ENCODE results near the gene BRD3. TPM values are rescaled to one million over a fixed set of nuclear protein-coding genes. Genes with fewer than 3 reads are reported as not detected.

BRD3 gene
- total and polyA plus RNA-seq, 12 donors: 5.7 to 34.4 (median 28.9) TPM

- peak overlapping the region; percentile 60 to 82 (median 76) for H3K4me3 ChIP-seq
- ATAC-seq (peak; percentile 77 to 92 (median 86)), DNase-seq (peak; percentile 84 to 86)
- H3K27ac ChIP-seq: peak overlapping the region; percentile 74 to 97 (median 95)
- H3K27me3 ChIP-seq: peaks cover 0 to 17% (median 3%) of the 10 kb centered on the region in 7 donors
- H3K9me3 ChIP-seq: no peaks in the 10 kb centered on the region
- peaks cover 8 to 34% (median 23%) of the 10 kb centered on the region in 9 donors for H3K4me1 ChIP-seq
- intact Hi-C loops (cut with DNase I): loop anchor here in 1 of 10 donors (2.0 kb wide), 1 partner anchor 200 kb away; no protein-coding TSS in a partner anchor
- peak in 8 of 9 donors; percentile 21 to 73 (median 48) for TF ChIP-seq CTCF (IDR thresholded peaks at IDR 0.05)
- WGBS, 2 donors: 1% methylated on average over 68 to 74 of the region's 74 CpGs
- H3K36me3 ChIP-seq: no peaks in the 10 kb centered on the region
Measured at GRCh38 chr9:133992780-133993634, 74.8 kb downstream of the BRD3 start.

GRCh38 chr9:133991964-133992779, 75.7 kb downstream of the BRD3 start, which contains the start of gene VAV2:
Gene VAV2, minus strand, starts transcription at chr9:133992324. Its CDS starts 46 bp downstream, at chr9:133992278.
- intact Hi-C loops (cut with DNase I): loop anchor here in 1 of 10 donors (2.0 kb wide), 1 partner anchor 199 kb away; no protein-coding TSS in a partner anchor
- no peaks in the 10 kb centered on the region for H3K9me3 ChIP-seq
- H3K36me3 ChIP-seq: no peaks in the 10 kb centered on the region
- H3K27me3 ChIP-seq: peaks cover 0 to 17% (median 3%) of the 10 kb centered on the region in 7 donors
- no peak for TF ChIP-seq CTCF (IDR thresholded peaks at IDR 0.05)
- peak; percentile 55 to 75 for DNase-seq
- WGBS, 2 donors: 0% methylated on average over 59 to 112 of the region's 124 CpGs
- peak within 1 kb of the TSS; percentile 60 to 82 (median 76) for H3K4me3 ChIP-seq
- ATAC-seq: peak in 3 of 8 donors; percentile 11 to 36 (median 28)
- peak within 1 kb of the TSS; percentile 74 to 97 (median 95) for H3K27ac ChIP-seq
- peaks cover 8 to 34% (median 23%) of the 10 kb centered on the region in 9 donors for H3K4me1 ChIP-seq

GRCh38 chr9:133991214-133991921, 76.5 kb downstream of the BRD3 start:
- H3K36me3 ChIP-seq: no peaks in the 10 kb centered on the region
- intact Hi-C loops (cut with DNase I): no loop called here
- DNase-seq (peak in 1 of 2 donors; percentile 43), ATAC-seq (peak in 1 of 8 donors; percentile 11)
- H3K9me3 ChIP-seq: no peaks in the 10 kb centered on the region
- H3K4me1 ChIP-seq: peaks cover 8 to 34% (median 23%) of the 10 kb centered on the region in 9 donors
- peak overlapping the region; percentile 60 to 82 (median 74) for H3K4me3 ChIP-seq
- no peak for TF ChIP-seq CTCF (IDR thresholded peaks at IDR 0.05)
- WGBS, 2 donors: 2 to 7% methylated on average over 41 to 82 of the region's 82 CpGs
- H3K27ac ChIP-seq: peak overlapping the region in 9 of 10 donors; percentile 50 to 97 (median 77)
- H3K27me3 ChIP-seq: peaks cover 0 to 17% (median 3%) of the 10 kb centered on the region in 7 donors
